GM23338 (cell line): ENCODE data around the gene NACA2. TPM values are rescaled to one million over a fixed set of nuclear protein-coding genes. Genes with fewer than 3 reads are reported as not detected.

Source experiments
- ATAC-seq: fragments of 200-7000 bp; cut with Tn5 transposase; 3 replicates; pipeline ENCODE4 v1.9.1; 2020
- DNase-seq: peaks from one replicate; pipeline ENCODE4 v3.0.0-alpha.2; 2015; ENCODE audit warnings: low spot score
- H2AFZ ChIP-seq: fragments of 200-600 bp; sonication (generic); 2 replicates; pipeline ENCODE4 v1.8.0; 2016; ENCODE audit warnings: antibody characterized with exemption, mild to moderate bottlenecking, moderate library complexity
- H3F3A ChIP-seq: fragments of 200-600 bp; sonication (generic); replicated peaks from 2 replicates; pipeline ENCODE4 v1.8.0; 2017; ENCODE audit warnings: antibody characterized with exemption, mixed run types, low read depth
- H3K27ac ChIP-seq: fragments of 200-600 bp; sonication (generic); 2 replicates; pipeline ENCODE4 v1.6.1; 2016; ENCODE audit warnings: low read depth
- H3K27me3 ChIP-seq: fragments of 200-600 bp; sonication (generic); 2 replicates; pipeline ENCODE4 v1.8.0; 2016; ENCODE audit warnings: mild to moderate bottlenecking, mixed run types, moderate library complexity; ENCODE audit not compliant: insufficient read depth
- H3K36me3 ChIP-seq: fragments of 200-600 bp; sonication (generic); 2 replicates; pipeline ENCODE4 v1.8.0; 2016; ENCODE audit warnings: mild to moderate bottlenecking; ENCODE audit not compliant: insufficient read depth
- H3K4me1 ChIP-seq: fragments of 200-600 bp; sonication (generic); 2 replicates; pipeline ENCODE4 v1.8.0; 2016; ENCODE audit warnings: mild to moderate bottlenecking, moderate library complexity; ENCODE audit not compliant: insufficient read depth
- H3K4me2 ChIP-seq: fragments of 200-600 bp; sonication (generic); 2 replicates; pipeline ENCODE4 v1.7.1; 2017; ENCODE audit warnings: mixed run types
- H3K4me3 ChIP-seq: fragments of 200-600 bp; sonication (generic); 2 replicates; pipeline ENCODE4 v1.6.1; 2016; ENCODE audit warnings: mixed run types
- H3K79me2 ChIP-seq: fragments of 200-600 bp; sonication (generic); replicated peaks from 2 replicates; pipeline ENCODE4 v1.8.0; 2017; ENCODE audit warnings: mild to moderate bottlenecking; ENCODE audit not compliant: insufficient read depth
- H3K9me2 ChIP-seq: fragments of 200-600 bp; sonication (generic); 2 replicates; pipeline ENCODE4 v1.8.0; 2017; ENCODE audit not compliant: insufficient read depth
- H4K20me1 ChIP-seq: fragments of 200-600 bp; sonication (generic); replicated peaks from 2 replicates; pipeline ENCODE4 v1.8.0; 2017; ENCODE audit warnings: mild to moderate bottlenecking; ENCODE audit not compliant: insufficient read depth
- H3K27ac Mint-ChIP-seq: 2 replicates; pipeline ENCODE4 v1.8.0; 2020; ENCODE audit warnings: inconsistent platforms, mild to moderate bottlenecking, moderate library complexity, mixed read lengths
- H3K27me3 Mint-ChIP-seq: 3 replicates; pipeline ENCODE4 v1.8.0; 2022; ENCODE audit warnings: low read depth, mild to moderate bottlenecking, moderate library complexity, mixed read lengths, inconsistent platforms; ENCODE audit not compliant: insufficient read depth, poor library complexity
- H3K36me3 Mint-ChIP-seq: 3 replicates; pipeline ENCODE4 v1.8.0; 2021; ENCODE audit warnings: low read depth, mild to moderate bottlenecking, inconsistent platforms, moderate library complexity, mixed read lengths
- H3K4me1 Mint-ChIP-seq: 3 replicates; pipeline ENCODE4 v1.8.0; 2020; ENCODE audit warnings: mild to moderate bottlenecking, inconsistent platforms, mixed read lengths
- H3K4me3 Mint-ChIP-seq: 3 replicates; pipeline ENCODE4 v1.8.0; 2021; ENCODE audit warnings: moderate library complexity, mild to moderate bottlenecking, inconsistent platforms, mixed read lengths
- H3K9me3 Mint-ChIP-seq: 3 replicates; pipeline ENCODE4 v1.8.0; 2020; ENCODE audit warnings: moderate library complexity, mild to moderate bottlenecking, inconsistent platforms, mixed read lengths
- CREB1 ChIP-seq: fragments of 250-450 bp; sonication (Bioruptor Pico); IDR thresholded peaks from 2 replicates; pipeline ENCODE4 v1.5.0; 2020; ENCODE audit warnings: low read depth, mild to moderate bottlenecking, moderate library complexity
- CTCF ChIP-seq, 2 experiments: fragments of 200-600 bp in 1 of 2; sonication (generic) in 1 of 2; conservative IDR thresholded peaks; 2 replicates each; pipeline versions ENCODE4 v1.5.1 to v1.6.1; 2016 to 2017; ENCODE audit warnings: antibody characterized with exemption in 2 of 2, low read depth in 2 of 2, mild to moderate bottlenecking in 2 of 2, moderate library complexity in 1 of 2
- ETS1 ChIP-seq: IDR thresholded peaks from 2 replicates; pipeline ENCODE4 v1.6.1; 2016; ENCODE audit warnings: antibody characterized with exemption
- EZH2 ChIP-seq: fragments of 200-600 bp; sonication (generic); IDR thresholded peaks from one replicate; pipeline ENCODE4 v1.8.0; 2017; ENCODE audit warnings: antibody characterized with exemption, mild to moderate bottlenecking, low read depth; ENCODE audit not compliant: unreplicated experiment
- JUNB ChIP-seq: IDR thresholded peaks from one replicate; pipeline ENCODE4 v1.6.1; 2016; ENCODE audit warnings: antibody characterized with exemption; ENCODE audit not compliant: unreplicated experiment
- NANOG ChIP-seq: IDR thresholded peaks from 2 replicates; pipeline ENCODE4 v1.6.1; 2016; ENCODE audit warnings: antibody characterized with exemption, borderline replicate concordance
- REST ChIP-seq: IDR thresholded peaks from one replicate; pipeline ENCODE4 v1.6.1; 2018; ENCODE audit warnings: antibody characterized with exemption; ENCODE audit not compliant: unreplicated experiment
- ZNF114 ChIP-seq: fragments of 250-450 bp; sonication (Bioruptor Pico); IDR thresholded peaks from 2 replicates; pipeline ENCODE4 v1.5.0; 2020; ENCODE audit warnings: mild to moderate bottlenecking, moderate library complexity
- ZNF331 ChIP-seq: fragments of 250-450 bp; sonication (Bioruptor Pico); IDR thresholded peaks from 2 replicates; pipeline ENCODE4 v1.5.0; 2020; ENCODE audit warnings: low read depth, mild to moderate bottlenecking, moderate library complexity
- ZNF462 ChIP-seq: fragments of 250-450 bp; sonication (Bioruptor Pico); IDR thresholded peaks from 2 replicates; pipeline ENCODE4 v1.5.0; 2020; ENCODE audit warnings: mild to moderate bottlenecking, moderate library complexity
- polyA plus RNA-seq: library from polyadenylated mRNA; unstranded; fragments of >200 nt; fragmentation: Nextera tagmentation; extraction: Ambion mirVana; gene quantifications from 2 replicates; pipeline ENCODE4 v1.2.1, GENCODE V29; 2016
- total RNA-seq: library from RNA; depleted of rRNA; stranded (reverse); fragments of >200 nt; shearing (Covaris generic); gene quantifications from 2 replicates; pipeline ENCODE4 v1.2.3, GENCODE V29; 2014

NACA2 gene
- total and polyA plus RNA-seq, 2 experiments from 2014 or later: 0.65 TPM; not detected in 1

GRCh38 chr17:61561354-61561753 lies 29.7 kb downstream of the NACA2 start (continued):
- TF ChIP-seq CTCF (conservative IDR thresholded peaks at IDR 0.05; ENCODE audit: low read depth in 2 of 2): no peak

- H3K9me3 Mint-ChIP-seq: peaks cover 3% of the 10 kb centered on the region; the same call in 1 of the 3 replicates
- ATAC-seq (no peak), DNase-seq (no peak)
- no peaks in the 10 kb centered on the region for H3K36me3 Mint-ChIP-seq
- no peaks in the 10 kb centered on the region for H3F3A ChIP-seq
- no peak overlapping the region for H3K4me3 Mint-ChIP-seq
- no peak overlapping the region for H2AFZ ChIP-seq
- H3K4me3 ChIP-seq: no peak overlapping the region
- no peak overlapping the region for H3K27ac ChIP-seq
- peaks cover 4% of the 10 kb centered on the region for H3K27me3 Mint-ChIP-seq
- H3K4me1 ChIP-seq: no peaks in the 10 kb centered on the region
- no peaks in the 10 kb centered on the region for H3K27me3 ChIP-seq
- H3K27ac Mint-ChIP-seq: no peak overlapping the region
- no peaks in the 10 kb centered on the region for H4K20me1 ChIP-seq
- H3K36me3 ChIP-seq: no peaks in the 10 kb centered on the region
- no peaks in the 10 kb centered on the region for H3K9me2 ChIP-seq
- no peak overlapping the region for H3K4me2 ChIP-seq
- peaks cover 4% of the 10 kb centered on the region; the same call in 1 of the 3 replicates for H3K4me1 Mint-ChIP-seq
- H3K79me2 ChIP-seq: no peaks in the 10 kb centered on the region
- TF ChIP-seq EZH2: no peak
- no peak for TF ChIP-seq REST
- TF ChIP-seq ZNF462: no peak
- no peak for TF ChIP-seq NANOG
- no peak for TF ChIP-seq ZNF114 (CRISPR knock-in tag)
- no peak for TF ChIP-seq ZNF331 (CRISPR knock-in tag)
- no peak for TF ChIP-seq JUNB
- no peak for TF ChIP-seq CTCF (conservative IDR thresholded peaks at IDR 0.05; ENCODE audit: low read depth in 2 of 2)
- TF ChIP-seq CREB1: no peak
- TF ChIP-seq ETS1: no peak
Measured at GRCh38 chr17:61560071-61560470, 30.9 kb downstream of the NACA2 start.
